Measurements from ENCODE around the gene SLC6A18.

The SLC6A18 gene

GRCh38 chr5:1203311-1203967, 21.7 kb upstream of the SLC6A18 start:
- no peak overlapping the region for H3K4me3 ChIP-seq (ENCODE audit: low read depth in 1 of 2, low read length in 1 of 2)
- TF ChIP-seq CTCF (IDR thresholded peaks at IDR 0.05) = no peak
- H3K27ac ChIP-seq = no peak overlapping the region
- no peaks in the 10 kb centered on the region for H3K4me1 ChIP-seq (ENCODE audit: control insufficient read depth in 1 of 2, insufficient read depth in 1 of 2, low read depth in 1 of 2, low read length in 1 of 2)
- no peaks in the 10 kb centered on the region for H3K9me3 ChIP-seq
- no peaks in the 10 kb centered on the region for H3K36me3 ChIP-seq
- H3K27me3 ChIP-seq = peaks cover 11% of the 10 kb centered on the region

- Histone ChIP-seq H3K27ac (no peak overlapping the region), H3K27me3 (peaks cover 11% of the 10 kb centered on the region), H3K4me3 (ENCODE audit: low read depth in 1 of 2, low read length in 1 of 2) (no peak overlapping the region), H3K9me3 (no peaks in the 10 kb centered on the region), H3K36me3 (no peaks in the 10 kb centered on the region), H3K4me1 (ENCODE audit: control insufficient read depth in 1 of 2, insufficient read depth in 1 of 2, low read depth in 1 of 2, low read length in 1 of 2) (no peaks in the 10 kb centered on the region)
- no peak for TF ChIP-seq CTCF (IDR thresholded peaks at IDR 0.05)
Observed at GRCh38 chr5:1203968-1204692, 21.1 kb upstream of the SLC6A18 start.

- Histone ChIP-seq H3K9me3 (no peaks in the 10 kb centered on the region), H3K4me1 (ENCODE audit: control insufficient read depth in 1 of 2, insufficient read depth in 1 of 2, low read depth in 1 of 2, low read length in 1 of 2) (no peaks in the 10 kb centered on the region), H3K4me3 (ENCODE audit: low read depth in 1 of 2, low read length in 1 of 2) (no peak overlapping the region), H3K27me3 (peaks cover 11% of the 10 kb centered on the region), H3K36me3 (no peaks in the 10 kb centered on the region), H3K27ac (no peak overlapping the region)
- TF ChIP-seq CTCF (IDR thresholded peaks at IDR 0.05) = no peak
Observed at GRCh38 chr5:1204693-1205242, 20.4 kb upstream of the SLC6A18 start.

- TF ChIP-seq CTCF (IDR thresholded peaks at IDR 0.05) = no peak
- Histone ChIP-seq H3K27ac (no peak overlapping the region), H3K36me3 (no peaks in the 10 kb centered on the region), H3K27me3 (peaks cover 11% of the 10 kb centered on the region), H3K4me1 (ENCODE audit: control insufficient read depth in 1 of 2, insufficient read depth in 1 of 2, low read depth in 1 of 2, low read length in 1 of 2) (no peaks in the 10 kb centered on the region), H3K4me3 (ENCODE audit: low read depth in 1 of 2, low read length in 1 of 2) (no peak overlapping the region), H3K9me3 (no peaks in the 10 kb centered on the region)
Observed at GRCh38 chr5:1205255-1206180, 19.7 kb upstream of the SLC6A18 start.
